ENCODE measurements around the gene RFTN1. TPM values are rescaled to one million over a fixed set of nuclear protein-coding genes. Genes with fewer than 3 reads are reported as not detected.

Gene RFTN1
- polyA plus RNA-seq, 2 donors: 2.1 to 3.7 TPM

GRCh38 chr3:16309558-16309957 is 203.9 kb downstream of the RFTN1 start:
- Histone ChIP-seq H3K4me1 (ENCODE audit: control insufficient read depth in 2 of 2, insufficient read depth in 2 of 2, low read length in 1 of 2) (peaks cover 0 to 7% of the 10 kb centered on the region in 2 donors), H3K36me3 (ENCODE audit: control insufficient read depth in 2 of 2, insufficient read depth in 2 of 2, low read length in 1 of 2) (peaks cover 9 to 12% of the 10 kb centered on the region in 2 donors), H3K27me3 (ENCODE audit: control insufficient read depth in 1 of 2, insufficient read depth in 2 of 2, low read length in 2 of 2) (no peaks in the 10 kb centered on the region), H3K4me3 (ENCODE audit: low read depth in 1 of 2, low read length in 2 of 2) (no peak overlapping the region), H3K27ac (ENCODE audit: low read depth in 2 of 2, low read length in 1 of 2) (no peak overlapping the region), H3K9me3 (ENCODE audit: control insufficient read depth in 2 of 2, insufficient read depth in 1 of 2, low read depth in 1 of 2, low read length in 1 of 2) (no peaks in the 10 kb centered on the region)
- WGBS, 2 donors: 32 to 65% methylated on average over 2 of the region's 2 CpGs

GRCh38 chr3:16308727-16309126 is 204.8 kb downstream of the RFTN1 start:
- WGBS, 2 donors: 92 to 98% methylated on average over 1 of the region's 1 CpG
- Histone ChIP-seq H3K36me3 (ENCODE audit: control insufficient read depth in 2 of 2, insufficient read depth in 2 of 2, low read length in 1 of 2) (peaks cover 7 to 12% of the 10 kb centered on the region in 2 donors), H3K27ac (ENCODE audit: low read depth in 2 of 2, low read length in 1 of 2) (no peak overlapping the region), H3K27me3 (ENCODE audit: control insufficient read depth in 1 of 2, insufficient read depth in 2 of 2, low read length in 2 of 2) (no peaks in the 10 kb centered on the region), H3K4me3 (ENCODE audit: low read depth in 1 of 2, low read length in 2 of 2) (no peak overlapping the region), H3K9me3 (ENCODE audit: control insufficient read depth in 2 of 2, insufficient read depth in 1 of 2, low read depth in 1 of 2, low read length in 1 of 2) (no peaks in the 10 kb centered on the region), H3K4me1 (ENCODE audit: control insufficient read depth in 2 of 2, insufficient read depth in 2 of 2, low read length in 1 of 2) (peaks cover 0 to 7% of the 10 kb centered on the region in 2 donors)

- no peak overlapping the region for H3K4me3 ChIP-seq (ENCODE audit: low read depth in 1 of 2, low read length in 2 of 2)
- H3K27ac ChIP-seq (ENCODE audit: low read depth in 2 of 2, low read length in 1 of 2): no peak overlapping the region
- H3K4me1 ChIP-seq (ENCODE audit: control insufficient read depth in 2 of 2, insufficient read depth in 2 of 2, low read length in 1 of 2): peaks cover 0 to 7% of the 10 kb centered on the region in 2 donors
- WGBS, 2 donors: 86 to 88% methylated on average over 5 of the region's 5 CpGs
- peaks cover 6 to 12% of the 10 kb centered on the region in 2 donors for H3K36me3 ChIP-seq (ENCODE audit: control insufficient read depth in 2 of 2, insufficient read depth in 2 of 2, low read length in 1 of 2)
- no peaks in the 10 kb centered on the region for H3K9me3 ChIP-seq (ENCODE audit: control insufficient read depth in 2 of 2, insufficient read depth in 1 of 2, low read depth in 1 of 2, low read length in 1 of 2)
- no peaks in the 10 kb centered on the region for H3K27me3 ChIP-seq (ENCODE audit: control insufficient read depth in 1 of 2, insufficient read depth in 2 of 2, low read length in 2 of 2)
Observed at GRCh38 chr3:16307832-16308531, 205.5 kb downstream of the RFTN1 start.

- WGBS, 2 donors: 80 to 83% methylated on average over 7 of the region's 7 CpGs
Observed at GRCh38 chr3:16305111-16305541, 208.4 kb downstream of the RFTN1 start.

GRCh38 chr3:16304061-16305010 is 209.2 kb downstream of the RFTN1 start:
- Histone ChIP-seq H3K27me3 (ENCODE audit: control insufficient read depth in 1 of 2, insufficient read depth in 2 of 2, low read length in 2 of 2) (no peaks in the 10 kb centered on the region), H3K4me1 (ENCODE audit: control insufficient read depth in 2 of 2, insufficient read depth in 2 of 2, low read length in 1 of 2) (no peaks in the 10 kb centered on the region), H3K4me3 (ENCODE audit: low read depth in 1 of 2, low read length in 2 of 2) (no peak overlapping the region), H3K27ac (ENCODE audit: low read depth in 2 of 2, low read length in 1 of 2) (no peak overlapping the region), H3K9me3 (ENCODE audit: control insufficient read depth in 2 of 2, insufficient read depth in 1 of 2, low read depth in 1 of 2, low read length in 1 of 2) (no peaks in the 10 kb centered on the region), H3K36me3 (ENCODE audit: control insufficient read depth in 2 of 2, insufficient read depth in 2 of 2, low read length in 1 of 2) (peaks cover 6% of the 10 kb centered on the region in 2 donors)
- WGBS, 2 donors: 86 to 90% methylated on average over 2 of the region's 2 CpGs

More at GRCh38 chr3:16305111-16305541, 208.4 kb downstream of the RFTN1 start:
- Histone ChIP-seq H3K36me3 (ENCODE audit: control insufficient read depth in 2 of 2, insufficient read depth in 2 of 2, low read length in 1 of 2) (peaks cover 6% of the 10 kb centered on the region in 2 donors), H3K9me3 (ENCODE audit: control insufficient read depth in 2 of 2, insufficient read depth in 1 of 2, low read depth in 1 of 2, low read length in 1 of 2) (no peaks in the 10 kb centered on the region), H3K4me3 (ENCODE audit: low read depth in 1 of 2, low read length in 2 of 2) (no peak overlapping the region), H3K27me3 (ENCODE audit: control insufficient read depth in 1 of 2, insufficient read depth in 2 of 2, low read length in 2 of 2) (no peaks in the 10 kb centered on the region), H3K27ac (ENCODE audit: low read depth in 2 of 2, low read length in 1 of 2) (peak overlapping the region in 1 of 2 donors; percentile 40), H3K4me1 (ENCODE audit: control insufficient read depth in 2 of 2, insufficient read depth in 2 of 2, low read length in 1 of 2) (no peaks in the 10 kb centered on the region)

GRCh38 chr3:16303037-16303575 is 210.4 kb downstream of the RFTN1 start:
- Histone ChIP-seq H3K27me3 (ENCODE audit: control insufficient read depth in 1 of 2, insufficient read depth in 2 of 2, low read length in 2 of 2) (no peaks in the 10 kb centered on the region), H3K27ac (ENCODE audit: low read depth in 2 of 2, low read length in 1 of 2) (no peak overlapping the region), H3K36me3 (ENCODE audit: control insufficient read depth in 2 of 2, insufficient read depth in 2 of 2, low read length in 1 of 2) (peaks cover 6% of the 10 kb centered on the region in 2 donors), H3K4me3 (ENCODE audit: low read depth in 1 of 2, low read length in 2 of 2) (no peak overlapping the region), H3K9me3 (ENCODE audit: control insufficient read depth in 2 of 2, insufficient read depth in 1 of 2, low read depth in 1 of 2, low read length in 1 of 2) (no peaks in the 10 kb centered on the region), H3K4me1 (ENCODE audit: control insufficient read depth in 2 of 2, insufficient read depth in 2 of 2, low read length in 1 of 2) (no peaks in the 10 kb centered on the region)
- 67 to 78% methylated on average over 2 of the region's 2 CpGs for WGBS, 2 donors

GRCh38 chr3:16302082-16302631 is 211.3 kb downstream of the RFTN1 start:
- Histone ChIP-seq H3K27me3 (ENCODE audit: control insufficient read depth in 1 of 2, insufficient read depth in 2 of 2, low read length in 2 of 2) (no peaks in the 10 kb centered on the region), H3K36me3 (ENCODE audit: control insufficient read depth in 2 of 2, insufficient read depth in 2 of 2, low read length in 1 of 2) (peaks cover 6% of the 10 kb centered on the region in 2 donors), H3K4me3 (ENCODE audit: low read depth in 1 of 2, low read length in 2 of 2) (no peak overlapping the region), H3K9me3 (ENCODE audit: control insufficient read depth in 2 of 2, insufficient read depth in 1 of 2, low read depth in 1 of 2, low read length in 1 of 2) (no peaks in the 10 kb centered on the region), H3K4me1 (ENCODE audit: control insufficient read depth in 2 of 2, insufficient read depth in 2 of 2, low read length in 1 of 2) (no peaks in the 10 kb centered on the region), H3K27ac (ENCODE audit: low read depth in 2 of 2, low read length in 1 of 2) (no peak overlapping the region)
- 76 to 86% methylated on average over 6 of the region's 6 CpGs for WGBS, 2 donors

GRCh38 chr3:16301507-16301906 is 212.0 kb downstream of the RFTN1 start:
- WGBS, 2 donors: 57 to 62% methylated on average over 6 of the region's 6 CpGs
- Histone ChIP-seq H3K4me3 (ENCODE audit: low read depth in 1 of 2, low read length in 2 of 2) (no peak overlapping the region), H3K27ac (ENCODE audit: low read depth in 2 of 2, low read length in 1 of 2) (no peak overlapping the region), H3K4me1 (ENCODE audit: control insufficient read depth in 2 of 2, insufficient read depth in 2 of 2, low read length in 1 of 2) (no peaks in the 10 kb centered on the region), H3K9me3 (ENCODE audit: control insufficient read depth in 2 of 2, insufficient read depth in 1 of 2, low read depth in 1 of 2, low read length in 1 of 2) (no peaks in the 10 kb centered on the region), H3K27me3 (ENCODE audit: control insufficient read depth in 1 of 2, insufficient read depth in 2 of 2, low read length in 2 of 2) (no peaks in the 10 kb centered on the region), H3K36me3 (ENCODE audit: control insufficient read depth in 2 of 2, insufficient read depth in 2 of 2, low read length in 1 of 2) (peaks cover 6% of the 10 kb centered on the region in 2 donors)

GRCh38 chr3:16300881-16301359 is 212.6 kb downstream of the RFTN1 start:
- WGBS, 2 donors: 71 to 80% methylated on average over 2 of the region's 2 CpGs
- Histone ChIP-seq H3K9me3 (ENCODE audit: control insufficient read depth in 2 of 2, insufficient read depth in 1 of 2, low read depth in 1 of 2, low read length in 1 of 2) (no peaks in the 10 kb centered on the region), H3K27ac (ENCODE audit: low read depth in 2 of 2, low read length in 1 of 2) (peak overlapping the region in 1 of 2 donors; percentile 1), H3K4me1 (ENCODE audit: control insufficient read depth in 2 of 2, insufficient read depth in 2 of 2, low read length in 1 of 2) (no peaks in the 10 kb centered on the region), H3K4me3 (ENCODE audit: low read depth in 1 of 2, low read length in 2 of 2) (no peak overlapping the region), H3K36me3 (ENCODE audit: control insufficient read depth in 2 of 2, insufficient read depth in 2 of 2, low read length in 1 of 2) (peaks cover 6 to 7% of the 10 kb centered on the region in 2 donors), H3K27me3 (ENCODE audit: control insufficient read depth in 1 of 2, insufficient read depth in 2 of 2, low read length in 2 of 2) (no peaks in the 10 kb centered on the region)
